Suprapubic skin (tissue), 4 donors: ENCODE data around the gene DFFB.

Experiments
- EP300 ChIP-seq: sonication (generic); formaldehyde crosslinking; IDR thresholded peaks from one replicate; pipeline ENCODE4 v1.6.1; 2017; ENCODE audit warnings: antibody characterized with exemption
- POLR2A ChIP-seq, 2 donors: fragments of 450-650 bp; IDR thresholded peaks; one replicate each; pipeline ENCODE4 v1.6.1; 2017; ENCODE audit warnings: antibody characterized with exemption in 2 of 2, mild to moderate bottlenecking in 2 of 2, moderate library complexity in 2 of 2
- POLR2AphosphoS5 ChIP-seq, 3 donors: sonication (generic); formaldehyde crosslinking; IDR thresholded peaks; one replicate each; pipeline ENCODE4 v1.6.1; 2017; ENCODE audit warnings: antibody characterized with exemption in 3 of 3
- TF ChIP-seq, protein P1 (sequence below), 2 donors: fragments of 200-600 bp in 1 of 2; fragments of 450-650 bp in 1 of 2; sonication (generic) in 1 of 2; IDR thresholded peaks; one replicate each; pipeline ENCODE4 v1.5.1; 2016 to 2019; ENCODE audit warnings: antibody characterized with exemption in 2 of 2, mild to moderate bottlenecking in 1 of 2, moderate library complexity in 1 of 2

DNA sequence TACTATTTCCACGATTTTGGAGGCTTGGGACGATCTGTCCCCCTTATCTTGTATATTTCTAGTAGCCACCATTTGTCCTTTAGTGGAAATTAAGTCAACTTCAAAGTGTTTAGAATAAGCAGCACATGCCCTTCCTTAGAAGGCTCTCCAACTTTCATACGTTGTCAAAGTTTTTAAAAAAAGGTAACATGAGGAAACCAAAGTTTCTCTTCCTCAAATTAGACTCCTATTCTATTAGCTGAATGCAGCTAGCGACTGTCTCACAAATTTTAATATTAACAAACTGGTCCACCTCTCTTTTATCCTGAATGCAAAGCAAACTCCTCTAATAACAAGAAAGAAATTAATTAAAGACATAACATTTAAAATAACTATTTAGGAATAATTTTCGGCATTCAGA lies 35.9 kb downstream of the DFFB start:
- no peak for TF ChIP-seq POLR2A (IDR thresholded peaks at IDR 0.05)
- TF ChIP-seq POLR2AphosphoS5 (IDR thresholded peaks at IDR 0.05) = no peak
- TF ChIP-seq, protein P1, sequence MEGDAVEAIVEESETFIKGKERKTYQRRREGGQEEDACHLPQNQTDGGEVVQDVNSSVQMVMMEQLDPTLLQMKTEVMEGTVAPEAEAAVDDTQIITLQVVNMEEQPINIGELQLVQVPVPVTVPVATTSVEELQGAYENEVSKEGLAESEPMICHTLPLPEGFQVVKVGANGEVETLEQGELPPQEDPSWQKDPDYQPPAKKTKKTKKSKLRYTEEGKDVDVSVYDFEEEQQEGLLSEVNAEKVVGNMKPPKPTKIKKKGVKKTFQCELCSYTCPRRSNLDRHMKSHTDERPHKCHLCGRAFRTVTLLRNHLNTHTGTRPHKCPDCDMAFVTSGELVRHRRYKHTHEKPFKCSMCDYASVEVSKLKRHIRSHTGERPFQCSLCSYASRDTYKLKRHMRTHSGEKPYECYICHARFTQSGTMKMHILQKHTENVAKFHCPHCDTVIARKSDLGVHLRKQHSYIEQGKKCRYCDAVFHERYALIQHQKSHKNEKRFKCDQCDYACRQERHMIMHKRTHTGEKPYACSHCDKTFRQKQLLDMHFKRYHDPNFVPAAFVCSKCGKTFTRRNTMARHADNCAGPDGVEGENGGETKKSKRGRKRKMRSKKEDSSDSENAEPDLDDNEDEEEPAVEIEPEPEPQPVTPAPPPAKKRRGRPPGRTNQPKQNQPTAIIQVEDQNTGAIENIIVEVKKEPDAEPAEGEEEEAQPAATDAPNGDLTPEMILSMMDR (IDR thresholded peaks at IDR 0.05) = no peak
- no peak for TF ChIP-seq EP300
